ENCODE data around the gene KRTAP12-2.
"Not testable (repeated sequence)": the region's sequence is repeated elsewhere in the genome, so short reads cannot be mapped to it uniquely, and the experiment has no call there.

Gene KRTAP12-2

DNA sequence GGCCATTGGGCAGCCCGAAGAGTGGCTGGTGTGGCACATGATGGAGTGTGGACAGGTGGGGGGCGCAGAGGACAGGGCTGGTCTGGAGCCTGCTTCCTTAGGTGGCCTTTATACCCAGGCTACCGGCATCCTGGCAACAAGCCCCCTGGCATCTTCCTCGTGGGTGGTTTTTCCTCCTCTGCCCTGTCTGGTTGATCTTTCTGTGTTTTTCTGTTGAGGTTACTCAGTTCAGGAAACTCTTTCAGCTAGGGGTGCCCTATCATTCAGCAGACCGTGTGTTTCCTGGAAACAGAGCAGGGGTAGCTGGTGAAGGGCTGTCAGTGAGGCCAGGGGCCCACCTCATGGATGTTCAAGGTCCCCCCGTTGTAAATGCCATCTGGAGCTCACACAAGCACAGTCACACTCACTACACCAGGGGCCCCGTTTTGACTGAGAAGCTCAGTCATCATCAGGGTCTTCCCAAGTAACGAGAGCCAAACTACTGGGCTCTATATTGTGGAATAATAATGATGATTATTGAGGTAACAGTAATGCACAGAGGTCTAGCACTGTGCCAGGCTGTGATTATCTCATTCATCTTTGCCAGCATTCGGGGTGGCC is 12.1 kb downstream of the KRTAP12-2 start, which contains the start of gene KRTAP12-4:
TSS of gene KRTAP12-4 (minus strand) at position 84 of the 600 bp plus-strand sequence. CDS start at position 39, 45 bp downstream.
- H3K9ac ChIP-seq (ENCODE audit: low read length), result no peak within 1 kb of the TSS
- no peak within 1 kb of the TSS for H3K4me3 ChIP-seq (ENCODE audit: low read length)
- H3K27me3 ChIP-seq (replicated peaks; ENCODE audit: control insufficient read depth, insufficient read depth, low read length), result peaks cover 3% of the 10 kb centered on the region
- DNase-seq (ENCODE audit: low read depth), result no peak
- peaks cover 14% of the 10 kb centered on the region for H3K9me3 ChIP-seq (ENCODE audit: control insufficient read depth, low read length)
- no peaks in the 10 kb centered on the region for H3K36me3 ChIP-seq (ENCODE audit: control insufficient read depth, insufficient read depth, low read length, severe bottlenecking)
- H3K4me1 ChIP-seq (ENCODE audit: control insufficient read depth, insufficient read depth, low read length), result no peaks in the 10 kb centered on the region

DNA sequence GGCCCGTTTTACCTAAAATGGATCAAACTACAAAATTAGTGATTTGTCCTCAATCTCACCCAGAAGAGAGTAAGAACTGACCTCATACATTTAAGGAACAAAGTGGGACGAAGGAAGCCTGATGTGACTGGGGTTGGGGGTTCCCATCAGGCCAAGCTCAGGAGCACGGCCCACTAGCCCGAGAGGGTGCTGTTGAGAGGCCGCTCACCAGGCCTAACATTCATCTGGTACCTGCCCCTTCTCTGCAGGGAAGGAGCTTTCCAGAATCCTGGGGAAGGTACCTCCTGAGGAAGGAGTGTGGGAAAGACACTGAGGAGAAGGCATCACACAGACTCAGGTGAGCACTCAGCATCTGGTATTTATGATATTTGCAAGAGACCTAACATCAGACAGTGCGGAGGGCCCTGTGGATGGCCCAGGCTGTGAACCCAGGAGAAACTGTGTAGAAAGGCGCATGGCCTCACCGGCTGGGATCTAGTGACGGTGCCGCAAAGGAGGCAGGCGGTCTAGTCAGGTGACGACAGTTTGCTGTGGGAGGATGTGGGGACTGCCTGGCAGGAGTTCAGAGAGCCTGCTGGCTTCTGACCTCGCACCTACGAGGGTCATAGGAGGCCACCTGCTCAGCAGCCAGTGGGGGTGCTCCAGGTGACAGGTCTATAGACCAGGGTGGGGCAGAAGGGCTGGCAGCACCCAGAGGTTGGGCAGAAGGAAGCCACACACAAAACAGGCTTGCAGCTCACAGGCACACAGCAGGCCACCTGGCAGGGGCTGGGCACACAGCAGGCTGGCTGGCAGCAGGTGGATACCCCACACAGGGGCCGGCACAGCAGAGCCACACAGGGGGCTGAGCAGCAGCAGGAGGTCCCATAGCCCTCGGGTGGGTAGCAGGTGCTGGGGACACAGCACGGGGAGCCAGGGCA is 12.8 kb downstream of the KRTAP12-2 start:
- no peak for DNase-seq (ENCODE audit: low read depth)
- Histone ChIP-seq H3K36me3 (ENCODE audit: control insufficient read depth, insufficient read depth, low read length, severe bottlenecking) (no peaks in the 10 kb centered on the region), H3K27me3 (replicated peaks; ENCODE audit: control insufficient read depth, insufficient read depth, low read length) (peaks cover under 1% of the 10 kb centered on the region)

DNA sequence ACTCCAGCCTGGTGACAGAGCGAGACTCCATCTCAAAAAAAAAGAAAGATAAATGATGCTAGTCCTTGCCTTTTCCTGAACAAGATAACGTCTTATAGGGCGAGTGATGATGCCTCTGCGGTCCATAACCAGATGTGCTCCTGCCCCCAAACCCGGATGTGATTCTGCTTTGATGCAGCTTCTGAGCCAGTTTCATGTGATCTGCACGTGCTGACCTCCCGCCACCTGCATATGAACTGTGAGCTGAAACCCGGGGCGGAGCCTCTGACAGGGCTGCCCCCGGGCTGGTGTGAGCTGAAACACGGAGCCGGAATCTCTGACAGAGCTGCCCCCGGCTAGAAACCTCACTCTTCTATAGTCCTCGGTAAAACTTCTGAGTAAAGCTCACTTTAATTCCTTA is 13.6 kb downstream of the KRTAP12-2 start:
- H3K36me3 ChIP-seq (ENCODE audit: control insufficient read depth, insufficient read depth, low read length, severe bottlenecking), result no peaks in the 10 kb centered on the region
- no peak for DNase-seq (ENCODE audit: low read depth)
- H3K4me1 ChIP-seq (ENCODE audit: control insufficient read depth, insufficient read depth, low read length), result no peaks in the 10 kb centered on the region
- H3K27me3 ChIP-seq (replicated peaks; ENCODE audit: control insufficient read depth, insufficient read depth, low read length), result no peaks in the 10 kb centered on the region
- peaks cover 14% of the 10 kb centered on the region for H3K9me3 ChIP-seq (ENCODE audit: control insufficient read depth, low read length)
- no peak overlapping the region for H3K9ac ChIP-seq (ENCODE audit: low read length)
- H3K4me3 ChIP-seq (ENCODE audit: low read length), result no peak overlapping the region

More for the DNA sequence above, 12.8 kb downstream of the KRTAP12-2 start:
- H3K4me3 ChIP-seq (ENCODE audit: low read length), result no peak overlapping the region
- H3K9me3 ChIP-seq (ENCODE audit: control insufficient read depth, low read length), result peaks cover 14% of the 10 kb centered on the region
- H3K4me1 ChIP-seq (ENCODE audit: control insufficient read depth, insufficient read depth, low read length), result no peaks in the 10 kb centered on the region
- no peak overlapping the region for H3K9ac ChIP-seq (ENCODE audit: low read length)

DNA sequence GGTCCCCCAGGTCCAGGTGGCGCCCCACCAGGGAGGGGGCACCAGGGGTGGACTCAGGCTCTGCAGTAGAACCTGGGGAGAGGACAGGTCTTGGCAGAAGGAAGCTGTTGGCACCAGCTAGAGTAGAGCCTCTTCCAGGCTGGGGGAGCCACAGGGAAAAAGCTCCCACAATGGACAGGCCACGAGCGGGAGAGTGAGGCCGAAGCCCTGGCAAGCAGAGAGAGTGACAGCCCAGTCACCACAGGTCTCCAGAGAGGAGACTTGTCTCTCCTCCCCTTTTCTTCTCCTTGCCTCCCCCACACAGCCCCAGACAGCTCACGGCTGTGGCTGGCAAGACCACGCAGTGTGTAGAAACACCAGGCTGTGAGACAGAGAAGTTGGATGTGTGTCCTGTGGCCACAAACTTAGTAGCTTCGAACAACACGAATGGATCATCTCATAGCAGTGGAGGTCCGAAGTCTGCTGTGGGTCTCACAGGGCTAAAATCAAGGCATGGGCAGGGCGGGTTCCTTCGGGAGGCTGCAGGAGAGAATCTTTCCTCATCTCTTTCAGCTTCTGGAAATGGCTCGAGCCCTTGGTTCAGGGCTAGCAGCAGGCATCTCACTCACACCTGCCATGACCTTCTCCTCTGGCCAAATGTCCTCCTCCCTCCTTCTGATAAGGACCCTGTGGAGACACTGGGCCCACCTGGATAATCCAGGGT is 15.6 kb downstream of the KRTAP12-2 start:
- Histone ChIP-seq H3K4me3 (ENCODE audit: low read length) (no peak overlapping the region), H3K4me1 (ENCODE audit: control insufficient read depth, insufficient read depth, low read length) (no peaks in the 10 kb centered on the region), H3K9me3 (ENCODE audit: control insufficient read depth, low read length) (peaks cover 7% of the 10 kb centered on the region), H3K36me3 (ENCODE audit: control insufficient read depth, insufficient read depth, low read length, severe bottlenecking) (no peaks in the 10 kb centered on the region), H3K27me3 (replicated peaks; ENCODE audit: control insufficient read depth, insufficient read depth, low read length) (no peaks in the 10 kb centered on the region), H3K9ac (ENCODE audit: low read length) (no peak overlapping the region)
- no peak for DNase-seq (ENCODE audit: low read depth)

DNA sequence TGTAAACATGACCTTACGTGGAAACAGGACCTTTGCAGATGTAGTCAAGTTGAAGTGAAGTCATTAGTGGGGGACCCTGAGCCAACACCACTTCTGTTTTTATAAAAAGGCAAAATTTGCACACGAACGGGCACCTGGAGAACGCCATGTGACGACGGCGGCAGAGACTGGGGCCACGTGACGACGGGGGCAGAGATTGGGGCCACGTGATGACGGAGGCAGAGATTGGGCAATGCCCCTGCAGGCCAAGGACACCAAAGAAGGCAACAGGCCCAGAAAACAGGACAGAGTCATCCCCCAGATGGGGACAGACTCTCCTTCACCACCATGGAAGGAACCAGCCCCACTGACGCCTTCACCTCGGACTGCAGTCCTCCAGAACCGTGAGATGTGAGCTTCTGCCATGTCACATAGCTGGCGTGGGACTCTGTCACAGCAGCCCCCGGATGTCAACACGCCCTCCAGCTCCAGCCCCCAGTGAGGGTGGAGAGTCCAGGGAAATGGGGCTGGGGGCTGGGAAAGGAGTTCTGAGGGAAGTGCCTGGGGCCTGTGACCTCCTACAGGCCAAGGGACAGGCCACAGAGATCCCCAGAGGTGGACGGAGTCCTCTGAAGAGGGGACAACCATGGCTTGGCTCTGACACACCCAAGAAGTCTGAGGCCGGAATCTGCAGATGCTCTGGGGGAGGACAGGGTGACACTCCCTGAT is 16.3 kb downstream of the KRTAP12-2 start:
- DNase-seq (ENCODE audit: low read depth), result no peak
- Histone ChIP-seq H3K27me3 (replicated peaks; ENCODE audit: control insufficient read depth, insufficient read depth, low read length) (no peaks in the 10 kb centered on the region), H3K4me3 (ENCODE audit: low read length) (no peak overlapping the region), H3K9ac (ENCODE audit: low read length) (no peak overlapping the region), H3K9me3 (ENCODE audit: control insufficient read depth, low read length) (no peaks in the 10 kb centered on the region), H3K36me3 (ENCODE audit: control insufficient read depth, insufficient read depth, low read length, severe bottlenecking) (no peaks in the 10 kb centered on the region), H3K4me1 (ENCODE audit: control insufficient read depth, insufficient read depth, low read length) (no peaks in the 10 kb centered on the region)

DNA sequence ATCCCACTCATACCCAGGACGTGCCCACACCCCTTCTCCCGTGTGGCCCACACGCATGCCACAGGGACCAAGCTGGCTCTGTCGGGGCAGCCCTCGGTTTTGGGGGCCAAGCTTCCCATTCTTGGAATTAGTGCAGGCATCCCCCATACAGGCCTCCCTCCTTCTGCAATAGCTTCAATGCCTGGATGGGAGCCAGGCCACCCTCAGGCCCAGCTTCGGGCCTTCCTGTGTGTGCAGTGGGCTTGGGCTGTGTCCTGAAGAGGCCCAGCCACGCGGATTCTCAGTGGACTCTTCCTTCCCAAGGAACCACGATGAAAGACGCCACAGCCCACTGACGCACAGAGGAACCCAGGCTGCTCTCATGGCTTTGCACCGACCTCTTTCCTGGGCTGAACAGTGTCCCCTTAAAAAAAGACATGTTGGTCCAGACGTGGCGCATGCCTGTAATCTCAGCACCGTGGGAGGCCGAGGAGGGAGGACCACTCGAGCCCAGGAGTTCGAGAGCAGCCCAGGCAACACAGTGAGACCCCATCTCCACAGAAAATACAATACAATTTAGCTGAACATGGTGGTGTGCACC is 17.1 kb downstream of the KRTAP12-2 start:
- no peaks in the 10 kb centered on the region for H3K4me1 ChIP-seq (ENCODE audit: control insufficient read depth, insufficient read depth, low read length)
- H3K9me3 ChIP-seq (ENCODE audit: control insufficient read depth, low read length), result peaks cover 5% of the 10 kb centered on the region
- H3K4me3 ChIP-seq (ENCODE audit: low read length), result no peak overlapping the region
- no peaks in the 10 kb centered on the region for H3K36me3 ChIP-seq (ENCODE audit: control insufficient read depth, insufficient read depth, low read length, severe bottlenecking)
- H3K27me3 ChIP-seq (replicated peaks; ENCODE audit: control insufficient read depth, insufficient read depth, low read length), result no peaks in the 10 kb centered on the region
- no peak overlapping the region for H3K9ac ChIP-seq (ENCODE audit: low read length)
- no peak for DNase-seq (ENCODE audit: low read depth)

DNA sequence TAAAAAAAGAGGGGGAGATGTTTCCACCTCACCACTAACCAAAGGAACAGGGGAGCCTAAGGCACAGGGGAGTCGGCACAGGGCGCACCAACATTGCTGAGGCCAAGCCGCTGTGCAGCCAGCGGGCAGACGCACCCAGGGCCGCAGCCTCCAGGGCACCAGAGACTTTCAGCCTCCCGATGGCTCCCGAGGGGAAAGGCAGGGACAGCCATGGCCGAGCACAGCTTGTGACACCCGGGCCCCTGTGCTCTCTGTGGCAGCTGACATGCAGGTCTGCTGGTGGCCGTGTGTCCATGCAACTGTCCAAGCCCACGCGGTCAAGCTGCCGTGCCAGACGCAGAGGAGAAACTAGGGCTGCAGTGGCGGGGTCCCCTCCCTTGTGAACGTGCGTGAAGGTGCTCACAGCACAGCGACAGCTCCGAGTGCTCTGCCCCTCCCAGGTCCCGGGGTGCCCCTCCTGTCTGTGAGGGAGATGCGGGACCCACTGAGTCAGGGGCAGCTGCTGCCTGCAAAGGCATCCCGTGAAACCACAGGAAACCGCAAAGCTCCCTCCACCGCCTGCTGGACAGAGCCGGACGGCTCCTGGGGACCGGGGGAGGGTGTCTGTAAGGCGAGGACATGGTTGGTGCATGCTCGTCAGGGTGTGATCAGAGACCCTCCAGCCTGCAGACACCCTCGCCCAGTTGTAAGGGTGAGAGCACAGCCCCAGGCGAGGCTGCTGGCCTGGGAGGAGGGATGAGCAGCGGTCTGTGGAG is 18.0 kb downstream of the KRTAP12-2 start:
- no peaks in the 10 kb centered on the region for H3K4me1 ChIP-seq (ENCODE audit: control insufficient read depth, insufficient read depth, low read length)
- H3K36me3 ChIP-seq (ENCODE audit: control insufficient read depth, insufficient read depth, low read length, severe bottlenecking), result no peaks in the 10 kb centered on the region
- H3K4me3 ChIP-seq (ENCODE audit: low read length), result no peak overlapping the region
- no peak overlapping the region for H3K9ac ChIP-seq (ENCODE audit: low read length)
- no peak for DNase-seq (ENCODE audit: low read depth)
- H3K27me3 ChIP-seq (replicated peaks; ENCODE audit: control insufficient read depth, insufficient read depth, low read length), result no peaks in the 10 kb centered on the region
- peaks cover 14% of the 10 kb centered on the region for H3K9me3 ChIP-seq (ENCODE audit: control insufficient read depth, low read length)

DNA sequence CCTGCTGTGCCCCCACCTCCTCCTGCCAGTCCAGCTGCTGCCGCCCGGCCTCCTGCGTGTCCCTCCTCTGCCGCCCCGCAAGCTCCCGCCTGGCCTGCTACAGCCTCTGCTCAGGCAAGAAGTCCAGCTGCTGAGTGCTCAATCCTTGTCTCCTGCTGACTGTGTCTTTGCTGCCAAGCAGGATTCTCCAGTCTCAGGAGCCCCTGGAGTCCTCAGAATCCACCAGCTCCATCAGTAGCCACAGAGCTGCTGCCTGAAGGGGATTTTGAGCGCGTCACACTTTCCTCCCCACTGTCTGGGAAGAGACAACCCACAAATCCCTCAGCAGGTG is 19.5 kb downstream of the KRTAP12-2 start:
- Histone ChIP-seq H3K27me3 (replicated peaks; ENCODE audit: control insufficient read depth, insufficient read depth, low read length) (no peaks in the 10 kb centered on the region), H3K9me3 (ENCODE audit: control insufficient read depth, low read length) (peaks cover 22% of the 10 kb centered on the region), H3K4me3 (ENCODE audit: low read length) (no peak overlapping the region), H3K36me3 (ENCODE audit: control insufficient read depth, insufficient read depth, low read length, severe bottlenecking) (no peaks in the 10 kb centered on the region), H3K4me1 (ENCODE audit: control insufficient read depth, insufficient read depth, low read length) (no peaks in the 10 kb centered on the region), H3K9ac (ENCODE audit: low read length) (no peak overlapping the region)
- DNase-seq (ENCODE audit: low read depth), result no peak

DNA sequence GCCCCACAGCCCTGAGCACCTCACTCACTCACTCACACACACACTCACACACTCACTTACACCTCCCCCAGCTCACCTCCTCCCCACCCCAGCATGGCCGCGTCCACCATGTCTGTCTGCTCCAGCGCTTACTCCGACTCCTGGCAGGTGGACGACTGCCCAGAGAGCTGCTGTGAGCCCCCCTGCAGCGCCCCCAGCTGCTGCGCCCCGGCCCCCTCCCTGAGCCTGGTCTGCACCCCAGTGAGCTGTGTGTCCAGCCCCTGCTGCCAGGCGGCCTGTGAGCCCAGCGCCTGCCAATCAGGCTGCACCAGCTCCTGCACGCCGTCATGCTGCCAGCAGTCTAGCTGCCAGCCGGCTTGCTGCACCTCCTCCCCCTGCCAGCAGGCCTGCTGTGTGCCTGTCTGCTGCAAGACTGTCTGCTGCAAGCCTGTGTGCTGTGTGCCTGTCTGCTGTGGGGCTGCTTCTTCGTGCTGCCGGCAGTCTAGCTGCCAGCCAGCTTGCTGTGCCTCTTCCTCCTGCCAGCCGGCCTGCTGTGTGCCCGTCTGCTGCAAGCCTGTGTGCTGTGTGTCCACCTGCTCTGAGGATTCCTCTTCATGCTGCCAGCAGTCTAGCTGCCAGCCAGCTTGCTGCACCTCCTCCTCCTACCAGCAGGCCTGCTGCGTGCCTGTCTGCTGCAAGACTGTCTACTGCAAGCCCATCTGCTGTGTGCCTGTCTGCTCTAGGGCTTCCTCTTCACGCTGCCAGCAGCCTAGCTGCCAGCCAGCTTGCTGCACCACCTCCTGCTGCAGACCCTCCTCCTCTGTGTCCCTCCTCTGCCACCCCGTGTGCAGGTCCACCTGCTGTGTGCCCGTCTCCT is 20.1 kb downstream of the KRTAP12-2 start, which contains the start of gene KRTAP10-11:
TSS of gene KRTAP10-11 (plus strand) at position 49 of the 856 bp plus-strand sequence. CDS start at position 94, 45 bp downstream.
- not testable (repeated sequence) for H3K9ac ChIP-seq (ENCODE audit: low read length); H3K27me3 ChIP-seq (replicated peaks; ENCODE audit: control insufficient read depth, insufficient read depth, low read length); H3K4me3 ChIP-seq (ENCODE audit: low read length); H3K36me3 ChIP-seq (ENCODE audit: control insufficient read depth, insufficient read depth, low read length, severe bottlenecking); DNase-seq (ENCODE audit: low read depth); H3K4me1 ChIP-seq (ENCODE audit: control insufficient read depth, insufficient read depth, low read length)
- H3K9me3 ChIP-seq (ENCODE audit: control insufficient read depth, low read length), result peaks cover 24% of the 10 kb centered on the region
